HG02763 (cell line): ENCODE data around the gene PSMA4.
"Not testable (repeated sequence)": the region's sequence is repeated elsewhere in the genome, so short reads cannot be mapped to it uniquely, and the experiment has no call there.

Experiments
- ATAC-seq: cut with Tn5 transposase; IDR thresholded peaks from one replicate; pipeline ENCODE4 v1.9.1; 2021; ENCODE audit warnings: mild to moderate bottlenecking, moderate library complexity; ENCODE audit not compliant: unreplicated experiment

Gene PSMA4

DNA sequence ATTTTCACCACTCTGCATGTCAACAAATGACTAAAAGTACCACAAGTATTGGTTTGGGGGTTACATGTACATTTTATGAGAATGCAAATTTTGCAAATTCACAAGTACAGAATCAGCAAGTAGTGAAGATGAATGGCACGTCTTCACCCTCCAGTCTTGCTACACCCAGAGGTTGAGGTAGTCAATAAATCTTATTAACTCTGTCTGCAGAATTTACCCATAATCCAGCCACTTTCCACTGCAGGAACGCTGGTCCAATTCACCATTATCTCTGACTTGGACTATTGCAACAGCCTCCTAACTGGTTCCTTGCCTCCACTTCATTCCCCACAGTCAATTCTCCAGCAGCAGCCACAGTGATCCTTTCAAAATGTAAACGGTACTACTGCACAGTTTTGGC lies 10.6 kb downstream of the PSMA4 start:
- ATAC-seq, result no peak

- ATAC-seq, result no peak
Measured at GRCh38 chr15:78551902-78552301, 11.7 kb downstream of the PSMA4 start.

DNA sequence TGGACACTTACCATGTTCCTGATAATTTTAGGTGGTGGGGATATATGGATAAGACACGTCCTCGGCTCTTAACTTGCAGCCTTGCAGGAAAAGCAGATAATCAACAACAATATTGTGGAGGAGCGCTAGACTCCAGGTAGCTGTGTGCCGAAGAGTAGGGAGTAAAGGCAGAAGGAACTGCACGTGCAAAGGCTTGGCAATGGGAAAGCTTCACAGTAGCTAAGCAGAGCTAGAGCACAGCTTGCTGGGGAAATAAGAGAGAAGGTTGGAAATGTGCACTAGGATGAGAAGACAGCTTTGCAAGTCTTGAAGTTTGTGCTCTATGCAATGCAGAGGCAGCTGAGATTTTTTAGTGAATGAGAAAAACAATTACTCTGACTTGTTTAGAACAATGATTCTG lies 12.4 kb downstream of the PSMA4 start:
- no peak for ATAC-seq

GRCh38 chr15:78560201-78560600 lies 20.0 kb downstream of the PSMA4 start:
- not testable (repeated sequence) for ATAC-seq

DNA sequence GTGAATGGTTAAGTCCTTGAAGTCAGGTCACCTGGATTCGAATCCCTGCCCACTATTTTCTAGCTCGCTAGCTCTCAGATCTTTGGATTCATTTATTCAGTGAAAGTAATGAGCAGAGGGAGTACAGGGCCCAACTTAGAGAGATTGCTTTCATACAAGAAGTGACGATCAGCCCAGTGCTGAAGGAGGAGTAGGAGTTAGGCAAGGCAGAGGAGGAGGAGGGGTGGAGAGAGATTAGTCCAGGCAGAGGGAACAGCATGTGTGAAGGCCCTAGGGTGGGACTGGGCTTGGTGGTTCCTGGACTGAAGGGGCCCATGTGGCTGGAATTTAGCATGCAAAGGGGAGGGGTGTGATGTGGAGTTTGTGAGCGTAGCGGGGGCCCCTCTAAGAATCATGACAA lies 21.2 kb downstream of the PSMA4 start:
- ATAC-seq, result no peak

DNA sequence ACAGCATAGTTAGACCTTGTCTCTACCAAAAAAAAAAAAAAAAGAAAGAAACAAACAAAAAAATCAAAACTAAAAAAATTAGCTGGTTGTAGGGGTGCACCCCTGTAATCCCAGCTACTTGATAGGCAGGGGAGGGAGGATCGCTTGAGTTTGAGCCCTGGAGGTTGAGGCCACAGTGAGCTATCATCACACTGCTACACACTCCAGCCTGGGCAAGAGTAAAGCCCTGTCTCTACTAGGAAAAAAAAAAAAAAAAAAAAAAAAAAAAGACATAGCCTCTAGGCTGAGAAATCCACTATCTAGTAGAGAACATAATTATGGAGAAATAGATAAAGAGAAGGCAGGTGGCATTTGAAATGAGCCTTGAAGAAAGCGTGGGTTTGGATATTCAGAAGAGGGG lies 22.8 kb downstream of the PSMA4 start:
- ATAC-seq, result no peak

- ATAC-seq, result no peak
Measured at GRCh38 chr15:78564743-78565096, 24.5 kb downstream of the PSMA4 start.

DNA sequence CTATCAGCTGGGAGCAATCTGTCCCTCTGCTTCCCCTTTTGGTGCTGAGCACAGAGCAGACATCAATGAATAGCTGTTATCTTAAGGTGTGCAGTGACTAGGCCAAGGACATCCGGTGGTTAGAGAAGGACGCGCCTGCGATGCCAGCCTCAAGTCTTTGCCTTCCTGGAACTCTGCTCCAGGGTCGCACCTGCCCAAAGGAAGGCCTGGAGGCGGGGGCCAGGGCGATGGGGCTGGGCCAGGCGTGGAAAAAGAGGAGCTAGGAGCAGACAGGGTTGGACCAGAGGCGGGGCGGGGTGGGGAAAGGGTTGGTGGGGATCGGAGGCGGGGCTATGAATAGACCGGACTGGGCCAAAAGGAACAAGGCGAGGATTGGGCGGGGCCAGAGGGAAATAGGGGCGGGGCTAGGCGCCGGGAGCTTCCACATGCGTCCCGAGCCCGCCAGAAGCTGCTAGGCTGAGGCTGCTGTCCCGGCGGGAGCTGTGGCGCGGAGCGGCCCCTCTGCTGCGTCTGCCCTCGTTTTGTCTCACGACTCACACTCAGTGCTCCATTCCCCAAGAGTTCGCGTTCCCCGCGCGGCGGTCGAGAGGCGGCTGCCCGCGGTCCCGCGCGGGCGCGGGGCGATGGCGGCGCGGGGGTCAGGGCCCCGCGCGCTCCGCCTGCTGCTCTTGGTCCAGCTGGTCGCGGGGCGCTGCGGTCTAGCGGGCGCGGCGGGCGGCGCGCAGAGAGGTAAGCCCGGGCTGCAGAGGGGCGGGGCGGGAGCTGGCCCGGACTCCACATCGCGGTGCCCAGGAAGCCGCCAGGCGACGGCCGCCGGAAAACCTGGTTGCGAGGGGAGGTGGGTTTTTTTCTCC lies 25.1 kb downstream of the PSMA4 start, which contains the start of gene CHRNA5:
TSS of gene CHRNA5 (plus strand) at position 424 of the 854 bp plus-strand sequence. CDS start at position 624, 200 bp downstream.
- ATAC-seq, result peak; percentile 72

GRCh38 chr15:78565951-78566774 lies 25.9 kb downstream of the PSMA4 start:
- peak; percentile 5 for ATAC-seq

DNA sequence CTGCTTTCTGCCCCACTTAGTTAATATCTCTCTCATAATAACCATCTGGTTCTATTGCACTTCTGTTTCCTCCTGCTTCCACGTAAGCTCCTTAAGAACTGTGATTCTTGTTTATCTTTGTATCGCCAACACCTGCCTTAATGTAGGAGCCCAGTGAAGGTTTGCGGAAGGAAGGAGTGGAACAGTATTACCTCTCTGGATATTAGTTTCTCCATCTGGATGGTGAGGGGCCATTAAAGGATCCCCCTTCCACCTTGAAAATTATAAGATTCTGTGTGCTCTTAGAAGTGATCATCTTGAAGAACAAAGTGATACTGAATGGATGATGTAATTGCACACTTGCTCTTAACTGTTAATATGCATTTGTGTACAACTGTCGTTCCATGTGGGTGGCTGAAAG lies 27.3 kb downstream of the PSMA4 start:
- no peak for ATAC-seq

DNA sequence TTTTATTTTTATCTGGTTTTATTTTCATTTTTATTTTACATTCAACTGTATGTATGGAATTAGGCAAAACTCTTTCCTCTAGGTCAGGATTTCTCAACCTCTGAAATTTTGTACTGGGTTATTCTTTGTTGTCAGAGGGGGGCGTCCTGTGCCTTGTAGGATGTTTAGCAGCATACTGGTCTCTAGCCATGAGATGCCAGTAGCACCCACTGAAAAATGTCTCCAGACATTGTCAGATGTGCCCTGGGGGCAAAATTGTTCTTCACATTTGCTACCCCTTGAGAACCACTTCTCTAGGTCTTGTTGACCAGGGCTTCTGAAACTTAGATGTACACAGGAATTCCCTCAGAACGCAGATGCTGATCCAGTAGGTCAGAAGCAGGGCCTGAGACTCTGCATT lies 30.5 kb downstream of the PSMA4 start:
- ATAC-seq, result no peak

GRCh38 chr15:78571382-78571781 lies 31.1 kb downstream of the PSMA4 start:
- no peak for ATAC-seq

- ATAC-seq, result no peak
Measured at GRCh38 chr15:78573416-78573815, 33.2 kb downstream of the PSMA4 start.

GRCh38 chr15:78574944-78575343 lies 34.7 kb downstream of the PSMA4 start:
- ATAC-seq, result no peak

- no peak for ATAC-seq
Measured at GRCh38 chr15:78597583-78597982, 57.3 kb downstream of the PSMA4 start.

DNA sequence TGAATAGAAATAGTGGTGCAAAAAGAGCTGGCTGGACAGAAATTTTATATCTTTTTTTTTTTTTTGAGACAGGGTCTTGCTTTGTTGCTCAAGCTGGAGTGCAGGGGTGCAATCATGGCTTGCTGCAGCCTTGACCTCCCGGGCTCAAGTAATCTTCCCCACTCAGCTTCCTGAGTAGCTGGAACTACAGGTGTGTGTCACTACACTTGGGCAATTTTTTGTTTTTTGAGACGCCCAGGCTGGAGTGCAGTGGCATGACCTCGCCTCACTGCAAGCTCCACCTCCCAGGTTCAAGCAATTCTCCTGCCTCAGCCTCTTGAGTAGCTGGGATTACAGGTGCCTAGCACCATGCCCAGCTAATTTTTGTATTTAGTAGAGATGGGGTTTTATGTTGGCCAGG lies 58.1 kb downstream of the PSMA4 start:
- ATAC-seq, result no peak

- no peak for ATAC-seq
Measured at GRCh38 chr15:78599189-78599588, 58.9 kb downstream of the PSMA4 start.
